GM21576 (cell line): ENCODE results near the gene ACAA2.

ENCODE experiments used
- ATAC-seq: cut with Tn5 transposase; IDR thresholded peaks from one replicate; pipeline ENCODE4 v1.9.1; 2021; ENCODE audit warnings: mild to moderate bottlenecking, moderate library complexity; ENCODE audit not compliant: unreplicated experiment

ACAA2 gene

GRCh38 chr18:49744376-49745008, 68.8 kb downstream of the ACAA2 start:
- ATAC-seq: no peak

GRCh38 chr18:49743117-49743567, 70.2 kb downstream of the ACAA2 start:
- no peak for ATAC-seq

GRCh38 chr18:49742316-49743116, 70.8 kb downstream of the ACAA2 start:
- ATAC-seq: no peak

GRCh38 chr18:49739275-49739674, 74.1 kb downstream of the ACAA2 start:
- ATAC-seq: no peak

- ATAC-seq: no peak
Observed at GRCh38 chr18:49738721-49739120, 74.6 kb downstream of the ACAA2 start.

- no peak for ATAC-seq
Observed at GRCh38 chr18:49734836-49735235, 78.5 kb downstream of the ACAA2 start.

- ATAC-seq: no peak
Observed at GRCh38 chr18:49733896-49734585, 79.3 kb downstream of the ACAA2 start.

GRCh38 chr18:49733321-49733720, 80.0 kb downstream of the ACAA2 start:
- no peak for ATAC-seq
